Measurements from ENCODE around the gene PRICKLE3. TPM values are rescaled to one million over a fixed set of nuclear protein-coding genes. Genes with fewer than 3 reads are reported as not detected.
A peak's percentile ranks its signal among the peaks of the same experiment; 100 is the strongest.

PRICKLE3 gene
- total and polyA plus RNA-seq, 2 of the 4 experiments (the other 2 are of a cell fraction) = 3.4 to 6.4 TPM

DNA sequence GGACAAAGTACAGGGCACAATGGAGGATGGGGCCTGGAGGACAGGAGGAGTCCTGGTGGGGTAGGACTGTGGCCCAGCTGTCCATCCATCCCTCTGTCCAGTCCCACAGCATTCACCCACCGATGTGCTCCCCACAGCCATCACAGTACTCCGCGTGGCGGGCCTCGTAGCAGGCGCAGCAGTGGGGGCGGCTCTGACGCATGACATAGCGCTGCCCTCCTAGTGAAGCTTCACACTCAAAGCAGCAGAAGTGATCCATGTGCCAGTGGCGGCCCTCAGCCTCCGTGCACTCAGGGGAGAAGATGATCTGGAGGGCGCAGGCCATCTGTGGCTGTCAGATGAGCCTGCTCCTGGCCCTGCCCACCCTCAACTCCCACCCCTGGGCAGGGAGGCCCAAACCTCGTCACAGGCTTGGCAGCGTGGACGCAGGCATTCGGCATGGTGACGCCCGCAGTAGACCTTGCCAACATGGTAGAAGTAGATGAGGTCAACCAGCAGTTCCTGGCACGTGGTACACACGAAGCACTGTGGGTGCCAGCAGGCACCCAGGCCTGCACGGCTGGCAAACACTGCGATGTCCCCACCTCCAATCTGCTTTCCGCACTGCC is 8.2 kb downstream of the PRICKLE3 start:
- H3K4me3 ChIP-seq (ENCODE audit: insufficient read depth, low read depth, low read length) = no peak overlapping the region
- CTCF ChIA-PET = interaction anchor here (0.7 kb wide), 1 partner anchor 9 kb away, joined by 4 read pairs; no protein-coding TSS in a partner anchor
- 73% methylated on average over 5 of the region's 23 CpGs; no CpG with 5 or more reads in 1 of the 2 experiments for WGBS, 2 experiments (ENCODE audit: extremely low coverage in 2 of 2, insufficient read length in 1 of 2)

More for the DNA sequence above, 8.2 kb downstream of the PRICKLE3 start:
- no peak overlapping the region for H2BK5ac ChIP-seq (ENCODE audit: low read depth, low read length, poor library complexity, severe bottlenecking)
- H3K4me2 ChIP-seq (ENCODE audit: low read depth, low read length) = no peak overlapping the region
- H3K79me1 ChIP-seq (ENCODE audit: low read depth in 1 of 2, low read length in 2 of 2) = peaks cover 12% of the 10 kb centered on the region in 2 experiments; a peak in 3 of 4 replicates
- no peak overlapping the region for H2BK120ac ChIP-seq (ENCODE audit: low read depth, low read length)
- H3K18ac ChIP-seq (ENCODE audit: low read depth, low read length) = no peak overlapping the region
- H3K27ac ChIP-seq (ENCODE audit: insufficient read depth, low read length) = no peak overlapping the region
- dilution Hi-C loops (cut with HindIII; ENCODE audit: low sequenced_read_pairs, unreplicated experiment) (no loop called here), in situ Hi-C loops (cut with MboI; ENCODE audit: low sequenced_read_pairs) (no loop called here), intact Hi-C loops (cut with micrococcal nuclease) (no loop called here)
- no peak overlapping the region for H3K56ac ChIP-seq (ENCODE audit: extremely low read depth, insufficient read depth, low read length)
- no peak overlapping the region for H3K4ac ChIP-seq (ENCODE audit: low read depth, low read length)
- no peak overlapping the region for H2BK15ac ChIP-seq (ENCODE audit: low read depth, low read length)
- H3K14ac ChIP-seq (replicated peaks; ENCODE audit: low read depth, low read length) = no peak overlapping the region
- H2AK9ac ChIP-seq (replicated peaks; ENCODE audit: low read depth, low read length, poor library complexity) = no peak overlapping the region
- H4K5ac ChIP-seq (ENCODE audit: low read depth, low read length) = no peak overlapping the region
- DNase-seq (no peak), ATAC-seq (ENCODE audit: low read depth) (no peak)
- no peak overlapping the region for H2AK5ac ChIP-seq (ENCODE audit: low read depth, low read length)
- no peaks in the 10 kb centered on the region; the same call in 1 of the 2 replicates for H4K20me1 ChIP-seq (ENCODE audit: insufficient read depth, low read length)
- no peak overlapping the region for H2BK20ac ChIP-seq (ENCODE audit: low read depth, low read length)
- 0 out of 2 replicates have a peak, but pooled peaks cover 5% of the 10 kb centered on the region for H3K9me1 ChIP-seq (ENCODE audit: insufficient read depth, low read length)
- no peaks in the 10 kb centered on the region; the same call in 1 of the 2 replicates for H3K9me3 ChIP-seq (ENCODE audit: control insufficient read depth, insufficient read depth, low read length)
- no peaks in the 10 kb centered on the region for H3K27me3 ChIP-seq (ENCODE audit: control insufficient read depth, insufficient read depth, low read length)
- H3K4me1 ChIP-seq (ENCODE audit: control insufficient read depth, insufficient read depth, low read length) = peaks cover 1% of the 10 kb centered on the region
- POLR2A ChIA-PET (ENCODE audit: unreplicated experiment) = no interaction called here
- H3K9ac ChIP-seq (ENCODE audit: low read depth, low read length) = no peak overlapping the region
- TF ChIP-seq MAZ (IDR thresholded peaks at IDR 0.05; ENCODE audit: borderline replicate concordance, low read depth, low read length) = no peak
- no peak for TF ChIP-seq CEBPB (IDR thresholded peaks at IDR 0.05; ENCODE audit: low read depth, low read length)
- no peak for TF ChIP-seq RFX5 (IDR thresholded peaks at IDR 0.05; ENCODE audit: low read depth, low read length)
- no peak for TF ChIP-seq CHD1 (IDR thresholded peaks at IDR 0.05; ENCODE audit: low read depth, low read length)
- TF ChIP-seq, protein P1, sequence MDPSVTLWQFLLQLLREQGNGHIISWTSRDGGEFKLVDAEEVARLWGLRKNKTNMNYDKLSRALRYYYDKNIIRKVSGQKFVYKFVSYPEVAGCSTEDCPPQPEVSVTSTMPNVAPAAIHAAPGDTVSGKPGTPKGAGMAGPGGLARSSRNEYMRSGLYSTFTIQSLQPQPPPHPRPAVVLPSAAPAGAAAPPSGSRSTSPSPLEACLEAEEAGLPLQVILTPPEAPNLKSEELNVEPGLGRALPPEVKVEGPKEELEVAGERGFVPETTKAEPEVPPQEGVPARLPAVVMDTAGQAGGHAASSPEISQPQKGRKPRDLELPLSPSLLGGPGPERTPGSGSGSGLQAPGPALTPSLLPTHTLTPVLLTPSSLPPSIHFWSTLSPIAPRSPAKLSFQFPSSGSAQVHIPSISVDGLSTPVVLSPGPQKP (IDR thresholded peaks at IDR 0.05; ENCODE audit: borderline replicate concordance, low read depth, low read length) = no peak
- TF ChIP-seq MAFK (IDR thresholded peaks at IDR 0.05; ENCODE audit: low read depth, low read length) = no peak
- TF ChIP-seq, protein P2, sequence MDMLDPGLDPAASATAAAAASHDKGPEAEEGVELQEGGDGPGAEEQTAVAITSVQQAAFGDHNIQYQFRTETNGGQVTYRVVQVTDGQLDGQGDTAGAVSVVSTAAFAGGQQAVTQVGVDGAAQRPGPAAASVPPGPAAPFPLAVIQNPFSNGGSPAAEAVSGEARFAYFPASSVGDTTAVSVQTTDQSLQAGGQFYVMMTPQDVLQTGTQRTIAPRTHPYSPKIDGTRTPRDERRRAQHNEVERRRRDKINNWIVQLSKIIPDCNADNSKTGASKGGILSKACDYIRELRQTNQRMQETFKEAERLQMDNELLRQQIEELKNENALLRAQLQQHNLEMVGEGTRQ (IDR thresholded peaks at IDR 0.05; ENCODE audit: low read depth, low read length) = no peak
- no peak for TF ChIP-seq POLR2A (IDR thresholded peaks at IDR 0.05; ENCODE audit: low read depth, low read length)
- no peak for TF ChIP-seq RCOR1 (IDR thresholded peaks at IDR 0.05; ENCODE audit: insufficient replicate concordance, low read length)
- H2AFZ ChIP-seq (replicated peaks; ENCODE audit: low read length, poor library complexity) = peak overlapping the region; percentile 58
- no peak overlapping the region for H4K91ac ChIP-seq (ENCODE audit: insufficient read depth, low read depth, low read length)
- no peak overlapping the region for H4K8ac ChIP-seq (ENCODE audit: low read depth in 2 of 2, low read length in 2 of 2)
- no peak overlapping the region for H3K23ac ChIP-seq (ENCODE audit: low read depth, low read length)
- peaks cover 25% of the 10 kb centered on the region for H3K36me3 ChIP-seq (ENCODE audit: control insufficient read depth, insufficient read depth, low read length)
- BruUV-seq (replicated peaks) = no TSS peak
